DND-41 (cell line): ENCODE data around the gene KLK12.

Experiments used
- ATAC-seq: fragments of 200-7000 bp; cut with Tn5 transposase; 3 replicates; pipeline ENCODE4 v1.9.1; 2021; ENCODE audit warnings: low read depth; ENCODE audit not compliant: insufficient read depth
- DNase-seq: peaks from one replicate; pipeline ENCODE4 v3.0.0-alpha.2; 2020
- H2AFZ ChIP-seq: 2 replicates; pipeline ENCODE4 v1.6.0; 2012; ENCODE audit warnings: low read depth, low read length
- H3K27ac ChIP-seq: 2 replicates; pipeline ENCODE4 v1.5.1; 2012; ENCODE audit warnings: low read length, inconsistent platforms
- H3K27me3 ChIP-seq: fragments of 200-600 bp; sonication (generic); 2 replicates; pipeline ENCODE4 v1.6.0; 2012; ENCODE audit warnings: low read length, mild to moderate bottlenecking, inconsistent platforms; ENCODE audit not compliant: insufficient read depth, poor library complexity
- H3K36me3 ChIP-seq: 2 replicates; pipeline ENCODE4 v1.5.1; 2012; ENCODE audit warnings: low read length, inconsistent platforms; ENCODE audit not compliant: insufficient read depth
- H3K4me1 ChIP-seq: 2 replicates; pipeline ENCODE4 v1.5.1; 2012; ENCODE audit warnings: mild to moderate bottlenecking, low read length; ENCODE audit not compliant: insufficient read depth
- H3K4me2 ChIP-seq: 2 replicates; pipeline ENCODE4 v1.6.0; 2012; ENCODE audit warnings: mild to moderate bottlenecking, moderate library complexity, low read length, inconsistent platforms; ENCODE audit not compliant: insufficient read depth
- H3K4me3 ChIP-seq, 2 experiments: fragments of 200-600 bp in 1 of 2; shearing (Covaris generic) in 1 of 2; 2 replicates each; pipeline ENCODE4 v1.5.1; 2012 to 2016; ENCODE audit warnings: inconsistent platforms in 2 of 2, low read length in 2 of 2, mild to moderate bottlenecking in 2 of 2, low read depth in 1 of 2, moderate library complexity in 1 of 2
- H3K79me2 ChIP-seq: 2 replicates; pipeline ENCODE4 v1.6.0; 2012; ENCODE audit warnings: low read length, inconsistent platforms; ENCODE audit not compliant: insufficient read depth
- H3K9ac ChIP-seq: 2 replicates; pipeline ENCODE4 v1.6.0; 2012; ENCODE audit warnings: low read depth, mild to moderate bottlenecking, inconsistent platforms, low read length, moderate library complexity
- H3K9me3 ChIP-seq: 2 replicates; pipeline ENCODE4 v1.5.1; 2012; ENCODE audit warnings: low read length, moderate library complexity, mild to moderate bottlenecking, inconsistent platforms; ENCODE audit not compliant: insufficient read depth, severe bottlenecking
- H4K20me1 ChIP-seq: 2 replicates; pipeline ENCODE4 v1.6.0; 2012; ENCODE audit warnings: low read length; ENCODE audit not compliant: insufficient read depth
- EZH2 ChIP-seq: IDR thresholded peaks from 3 replicates; pipeline ENCODE4 v1.6.1; 2012; ENCODE audit warnings: borderline replicate concordance, low read depth, mild to moderate bottlenecking, moderate library complexity, low read length, inconsistent platforms; ENCODE audit not compliant: severe bottlenecking
- TF ChIP-seq, protein P1 (sequence below): IDR thresholded peaks from 2 replicates; pipeline ENCODE4 v1.5.1; 2012; ENCODE audit warnings: borderline replicate concordance, low read length, moderate library complexity, mild to moderate bottlenecking; ENCODE audit not compliant: poor library complexity, severe bottlenecking; ENCODE audit errors: extremely low read depth

The KLK12 gene

DNA sequence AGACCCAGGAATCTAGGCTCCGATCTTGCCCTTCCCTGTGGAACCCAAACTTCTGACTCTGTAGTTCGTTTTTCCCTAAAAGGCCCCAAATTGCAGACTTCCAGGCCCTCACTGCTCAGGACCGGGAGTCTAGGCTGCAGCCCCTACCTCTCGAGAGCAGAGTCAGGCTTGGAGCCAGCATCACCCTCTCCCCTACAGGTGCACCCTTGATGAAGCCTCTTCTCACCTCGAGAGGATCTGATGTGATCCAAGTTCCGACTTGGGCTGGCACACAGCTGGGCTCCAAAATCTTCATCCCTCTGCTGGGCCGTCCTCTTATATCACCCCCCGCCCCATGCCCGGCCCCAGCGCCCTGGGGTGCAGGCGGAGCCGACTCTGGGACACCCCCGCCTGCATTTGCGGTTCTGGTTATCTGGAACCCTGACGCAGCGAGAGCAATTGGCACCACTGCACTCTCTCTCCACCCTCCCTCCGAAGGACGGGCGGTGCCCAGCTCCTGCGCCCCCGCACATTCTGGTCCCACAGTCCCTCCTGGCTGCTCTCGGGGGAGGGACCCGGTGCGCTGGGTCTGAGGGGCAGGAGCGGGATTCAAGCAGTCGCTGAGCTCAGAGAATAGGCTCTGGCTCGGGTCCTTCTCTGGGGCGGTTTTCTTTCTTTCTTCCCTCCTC is 51.0 kb downstream of the KLK12 start, which contains the start of gene KLK7:
Gene KLK7, minus strand, starts transcription at position 293 of the 668 bp plus-strand sequence. CDS start 1,518 bp downstream, outside the sequence.
- no peaks in the 10 kb centered on the region for H4K20me1 ChIP-seq

DNA sequence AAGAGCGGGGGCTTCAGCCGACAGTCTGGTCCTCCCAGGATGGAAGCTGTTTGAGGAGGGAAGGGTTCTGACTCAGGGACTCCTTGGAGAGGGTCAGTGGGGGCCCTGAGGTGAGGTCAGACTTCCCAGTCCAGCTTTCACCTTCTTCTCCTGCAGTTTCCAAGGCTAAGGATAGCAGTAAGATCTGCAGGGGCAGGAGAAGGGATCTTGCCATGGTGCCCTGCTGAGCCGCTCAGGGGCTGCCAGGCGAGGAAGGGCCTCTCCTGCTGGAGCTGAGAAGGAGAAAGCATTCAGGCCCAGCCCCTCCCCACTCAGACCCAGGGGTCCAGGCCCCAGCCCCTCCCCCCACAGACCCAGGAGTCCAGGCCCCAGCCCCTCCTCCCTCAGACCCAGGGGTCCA is 52.6 kb downstream of the KLK12 start:
- TF ChIP-seq, protein P1, sequence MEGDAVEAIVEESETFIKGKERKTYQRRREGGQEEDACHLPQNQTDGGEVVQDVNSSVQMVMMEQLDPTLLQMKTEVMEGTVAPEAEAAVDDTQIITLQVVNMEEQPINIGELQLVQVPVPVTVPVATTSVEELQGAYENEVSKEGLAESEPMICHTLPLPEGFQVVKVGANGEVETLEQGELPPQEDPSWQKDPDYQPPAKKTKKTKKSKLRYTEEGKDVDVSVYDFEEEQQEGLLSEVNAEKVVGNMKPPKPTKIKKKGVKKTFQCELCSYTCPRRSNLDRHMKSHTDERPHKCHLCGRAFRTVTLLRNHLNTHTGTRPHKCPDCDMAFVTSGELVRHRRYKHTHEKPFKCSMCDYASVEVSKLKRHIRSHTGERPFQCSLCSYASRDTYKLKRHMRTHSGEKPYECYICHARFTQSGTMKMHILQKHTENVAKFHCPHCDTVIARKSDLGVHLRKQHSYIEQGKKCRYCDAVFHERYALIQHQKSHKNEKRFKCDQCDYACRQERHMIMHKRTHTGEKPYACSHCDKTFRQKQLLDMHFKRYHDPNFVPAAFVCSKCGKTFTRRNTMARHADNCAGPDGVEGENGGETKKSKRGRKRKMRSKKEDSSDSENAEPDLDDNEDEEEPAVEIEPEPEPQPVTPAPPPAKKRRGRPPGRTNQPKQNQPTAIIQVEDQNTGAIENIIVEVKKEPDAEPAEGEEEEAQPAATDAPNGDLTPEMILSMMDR = no peak
- no peak for TF ChIP-seq EZH2
- ATAC-seq = no peak

More for the DNA sequence above, 51.0 kb downstream of the KLK12 start, which contains the start of gene KLK7:
- no peak for ATAC-seq
- TF ChIP-seq, protein P1 = no peak
- no peak for TF ChIP-seq EZH2
- Histone ChIP-seq H3K79me2 (no peaks in the 10 kb centered on the region), H3K4me3 (no peak within 1 kb of the TSS), H3K9me3 (no peaks in the 10 kb centered on the region), H3K9ac (no peak within 1 kb of the TSS), H3K4me1 (no peaks in the 10 kb centered on the region), H3K4me2 (no peak within 1 kb of the TSS), H3K27me3 (peaks cover 4% of the 10 kb centered on the region), H3K27ac (no peak within 1 kb of the TSS), H2AFZ (no peak within 1 kb of the TSS), H3K36me3 (no peaks in the 10 kb centered on the region)
- no peak for DNase-seq

GRCh38 chr19:50981587-50982146 is 53.1 kb downstream of the KLK12 start:
- Histone ChIP-seq H3K4me3 (no peak overlapping the region), H3K4me2 (no peak overlapping the region), H3K36me3 (no peaks in the 10 kb centered on the region), H3K9me3 (no peaks in the 10 kb centered on the region), H3K4me1 (no peaks in the 10 kb centered on the region), H2AFZ (no peak overlapping the region), H3K27me3 (no peaks in the 10 kb centered on the region), H4K20me1 (no peaks in the 10 kb centered on the region), H3K9ac (no peak overlapping the region), H3K79me2 (no peaks in the 10 kb centered on the region), H3K27ac (no peak overlapping the region)
- DNase-seq (no peak), ATAC-seq (no peak)
- TF ChIP-seq EZH2 = no peak
- TF ChIP-seq, protein P1 = no peak

More for the DNA sequence above, 52.6 kb downstream of the KLK12 start:
- Histone ChIP-seq H3K4me1 (no peaks in the 10 kb centered on the region), H3K4me3 (no peak overlapping the region), H3K9me3 (no peaks in the 10 kb centered on the region), H3K36me3 (no peaks in the 10 kb centered on the region), H3K27me3 (peaks cover 3% of the 10 kb centered on the region), H2AFZ (no peak overlapping the region), H3K4me2 (no peak overlapping the region), H3K9ac (no peak overlapping the region), H3K79me2 (no peaks in the 10 kb centered on the region), H4K20me1 (no peaks in the 10 kb centered on the region), H3K27ac (no peak overlapping the region)
- no peak for DNase-seq
